CD14-positive monocyte (primary cell): ENCODE data around the gene CGNL1. TPM values are rescaled to one million over a fixed set of nuclear protein-coding genes. Genes with fewer than 3 reads are reported as not detected.

Experiments
- DNase-seq, 3 donors: peaks; one replicate each; pipeline ENCODE4 v3.0.0-alpha.2; 2011 to 2022
- H2AFZ ChIP-seq: 2 replicates; pipeline ENCODE4 v1.6.0; 2012; ENCODE audit warnings: mild to moderate bottlenecking, low read depth, low read length, inconsistent platforms; ENCODE audit not compliant: insufficient read depth, poor library complexity, severe bottlenecking
- H3K27ac ChIP-seq, 2 donors: 1 replicate in 1 of 2; 2 replicates in 1 of 2; pipeline ENCODE4 v1.5.1; 2012 to 2013; ENCODE audit warnings: low read length in 2 of 2, control low read depth in 1 of 2, inconsistent platforms in 1 of 2, low read depth in 1 of 2, mild to moderate bottlenecking in 1 of 2
- H3K27me3 ChIP-seq, 2 donors: one replicate each; pipeline versions ENCODE4 v1.6.0 to v1.6.1; 2011 to 2013; ENCODE audit warnings: low read length in 2 of 2; ENCODE audit not compliant: control insufficient read depth in 2 of 2, insufficient read depth in 2 of 2
- H3K36me3 ChIP-seq, 2 donors: replicated peaks in 1 of 2; 1 replicate in 1 of 2; 2 replicates in 1 of 2; pipeline versions ENCODE4 v1.5.1 to v1.6.1; 2012 to 2013; ENCODE audit warnings: low read length in 2 of 2, control low read depth in 1 of 2, inconsistent platforms in 1 of 2, mild to moderate bottlenecking in 1 of 2; ENCODE audit not compliant: insufficient read depth in 2 of 2, control insufficient read depth in 1 of 2
- H3K4me1 ChIP-seq, 2 donors: 1 replicate in 1 of 2; 2 replicates in 1 of 2; pipeline versions ENCODE4 v1.5.1 to v1.6.1; 2012 to 2013; ENCODE audit warnings: low read length in 2 of 2, control low read depth in 1 of 2, inconsistent platforms in 1 of 2, mild to moderate bottlenecking in 1 of 2, moderate library complexity in 1 of 2; ENCODE audit not compliant: insufficient read depth in 2 of 2, control insufficient read depth in 1 of 2
- H3K4me2 ChIP-seq: replicated peaks from 2 replicates; pipeline ENCODE3; 2012; ENCODE audit warnings: low read length, moderate library complexity, mild to moderate bottlenecking; ENCODE audit not compliant: poor library complexity, severe bottlenecking; ENCODE audit errors: extremely low read depth
- H3K4me3 ChIP-seq, 3 experiments: fragments of 200-600 bp in 1 of 3; sonication (generic) in 1 of 3; replicated peaks in 1 of 3; 1 replicate in 2 of 3; 2 replicates in 1 of 3; pipeline ENCODE4 v1.5.1; 2011 to 2013; ENCODE audit warnings: low read length in 3 of 3, mild to moderate bottlenecking in 3 of 3, control low read depth in 2 of 3, low read depth in 2 of 3, inconsistent platforms in 1 of 3, moderate library complexity in 1 of 3
- H3K79me2 ChIP-seq: 2 replicates; pipeline ENCODE4 v1.6.0; 2012; ENCODE audit warnings: mild to moderate bottlenecking, control low read depth, inconsistent platforms, low read length, moderate library complexity; ENCODE audit not compliant: insufficient read depth
- H3K9ac ChIP-seq: 2 replicates; pipeline ENCODE4 v1.6.0; 2017; ENCODE audit warnings: low read length, mild to moderate bottlenecking; ENCODE audit not compliant: insufficient read depth, poor library complexity, severe bottlenecking
- H3K9me3 ChIP-seq, 2 donors: replicated peaks in 1 of 2; 1 replicate in 1 of 2; 2 replicates in 1 of 2; pipeline versions ENCODE4 v1.5.1 to v1.6.1; 2012 to 2013; ENCODE audit warnings: low read length in 2 of 2, control low read depth in 1 of 2; ENCODE audit not compliant: control insufficient read depth in 1 of 2, insufficient read depth in 1 of 2
- H4K20me1 ChIP-seq: 2 replicates; pipeline ENCODE4 v1.6.0; 2012; ENCODE audit warnings: mild to moderate bottlenecking, low read length, control low read depth, moderate library complexity; ENCODE audit not compliant: insufficient read depth
- H3K27ac Mint-ChIP-seq, 7 donors: one replicate each; pipeline ENCODE4 v1.8.0; 2020; ENCODE audit warnings: mild to moderate bottlenecking in 7 of 7, mixed read lengths in 7 of 7, moderate library complexity in 6 of 7, inconsistent platforms in 2 of 7
- H3K27me3 Mint-ChIP-seq, 3 donors: one replicate each; pipeline ENCODE4 v1.8.0; 2021 to 2022; ENCODE audit warnings: low read depth in 3 of 3, mild to moderate bottlenecking in 3 of 3, mixed read lengths in 3 of 3, moderate library complexity in 3 of 3, inconsistent platforms in 1 of 3
- H3K36me3 Mint-ChIP-seq, 2 donors: one replicate each; pipeline ENCODE4 v1.8.0; 2020; ENCODE audit warnings: mixed read lengths in 2 of 2, inconsistent platforms in 1 of 2, mild to moderate bottlenecking in 1 of 2
- H3K4me1 Mint-ChIP-seq: one replicate; pipeline ENCODE4 v1.8.0; 2020; ENCODE audit warnings: mild to moderate bottlenecking, mixed read lengths
- H3K4me3 Mint-ChIP-seq, 2 donors: one replicate each; pipeline ENCODE4 v1.8.0; 2020; ENCODE audit warnings: mild to moderate bottlenecking in 2 of 2, mixed read lengths in 2 of 2, moderate library complexity in 1 of 2
- H3K9me3 Mint-ChIP-seq, 7 donors: one replicate each; pipeline ENCODE4 v1.8.0; 2020 to 2022; ENCODE audit warnings: mixed read lengths in 7 of 7, mild to moderate bottlenecking in 6 of 7, moderate library complexity in 6 of 7, inconsistent platforms in 2 of 7
- WGBS: methylation state at CpG from one replicate; pipeline ENCODE4 v1.1.5; 2013; ENCODE audit warnings: missing lambda C conversion rate; ENCODE audit not compliant: insufficient coverage; 5-methylcytosine and 5-hydroxymethylcytosine counted together
- intact Hi-C, 2 donors: fragments of 100-400 bp; cut with micrococcal nuclease; formaldehyde crosslinking; loops; one replicate each; pipeline versions ENCODE4 v1.15.0 to v1.15.1; 2023
- polyA plus RNA-seq, 3 donors: library from polyadenylated mRNA; depleted of rRNA in 1 of 3; unstranded in 2 of 3; stranded (reverse) in 1 of 3; fragments of 300-500 nt in 2 of 3; fragments of >200 nt in 1 of 3; fragmentation: Illumina TruSeq in 2 of 3; gene quantifications; 1 replicate in 2 of 3; 2 replicates in 1 of 3; pipeline ENCODE4 v1.2.3, GENCODE V29; 2012 to 2021
- TF ChIP-seq, protein P1 (sequence below): fragments of 200-600 bp; IDR thresholded peaks from one replicate; pipeline ENCODE4 v1.8.0; 2022; ENCODE audit warnings: antibody characterized with exemption, mild to moderate bottlenecking

CGNL1 gene
- polyA plus RNA-seq, 3 donors = not detected

DNA sequence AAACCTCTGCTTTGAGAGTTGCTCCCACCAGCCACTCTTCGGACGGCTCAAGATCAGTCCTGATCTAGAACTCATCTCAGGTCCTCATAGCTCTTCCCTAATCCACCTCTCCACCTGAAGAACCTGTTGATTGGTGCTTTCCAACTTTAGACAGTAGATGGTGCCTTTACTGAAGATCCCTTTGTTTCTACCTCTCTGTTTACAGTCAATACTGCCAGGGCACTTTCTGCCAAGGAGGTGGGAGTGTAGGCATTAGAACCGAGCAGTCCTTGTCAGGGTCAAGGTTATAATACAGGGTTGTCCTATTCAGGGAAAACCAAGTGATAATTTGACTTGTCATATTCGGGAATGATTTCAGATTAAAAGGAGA is 1.2 kb downstream of the CGNL1 start:
- Histone ChIP-seq H3K4me2 (no peak overlapping the region), H3K9ac (no peak overlapping the region), H3K36me3 (no peaks in the 10 kb centered on the region), H3K9me3 (peaks cover 0 to 13% of the 10 kb centered on the region in 2 donors), H4K20me1 (no peaks in the 10 kb centered on the region), H3K79me2 (no peaks in the 10 kb centered on the region), H3K27me3 (peaks cover 34 to 46% of the 10 kb centered on the region in 2 donors), H3K27ac (no peak overlapping the region), H3K4me3 (no peak overlapping the region), H2AFZ (no peak overlapping the region), H3K4me1 (peaks cover 6 to 10% of the 10 kb centered on the region in 2 donors)
- 90% methylated on average over 2 of the region's 4 CpGs for WGBS
- H3K4me3 Mint-ChIP-seq = peak overlapping the region; percentile 4 to 86
- H3K36me3 Mint-ChIP-seq = peaks cover 8 to 13% of the 10 kb centered on the region in 2 donors
- peaks cover 0 to 15% (median 12%) of the 10 kb centered on the region in 7 donors for H3K9me3 Mint-ChIP-seq
- TF ChIP-seq, protein P1, sequence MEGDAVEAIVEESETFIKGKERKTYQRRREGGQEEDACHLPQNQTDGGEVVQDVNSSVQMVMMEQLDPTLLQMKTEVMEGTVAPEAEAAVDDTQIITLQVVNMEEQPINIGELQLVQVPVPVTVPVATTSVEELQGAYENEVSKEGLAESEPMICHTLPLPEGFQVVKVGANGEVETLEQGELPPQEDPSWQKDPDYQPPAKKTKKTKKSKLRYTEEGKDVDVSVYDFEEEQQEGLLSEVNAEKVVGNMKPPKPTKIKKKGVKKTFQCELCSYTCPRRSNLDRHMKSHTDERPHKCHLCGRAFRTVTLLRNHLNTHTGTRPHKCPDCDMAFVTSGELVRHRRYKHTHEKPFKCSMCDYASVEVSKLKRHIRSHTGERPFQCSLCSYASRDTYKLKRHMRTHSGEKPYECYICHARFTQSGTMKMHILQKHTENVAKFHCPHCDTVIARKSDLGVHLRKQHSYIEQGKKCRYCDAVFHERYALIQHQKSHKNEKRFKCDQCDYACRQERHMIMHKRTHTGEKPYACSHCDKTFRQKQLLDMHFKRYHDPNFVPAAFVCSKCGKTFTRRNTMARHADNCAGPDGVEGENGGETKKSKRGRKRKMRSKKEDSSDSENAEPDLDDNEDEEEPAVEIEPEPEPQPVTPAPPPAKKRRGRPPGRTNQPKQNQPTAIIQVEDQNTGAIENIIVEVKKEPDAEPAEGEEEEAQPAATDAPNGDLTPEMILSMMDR = no peak
- peaks cover 13% of the 10 kb centered on the region for H3K4me1 Mint-ChIP-seq
- H3K27ac Mint-ChIP-seq = no peak overlapping the region
- peaks cover 42 to 67% (median 64%) of the 10 kb centered on the region in 3 donors for H3K27me3 Mint-ChIP-seq
- no peak for DNase-seq
- intact Hi-C loops = no loop called here

DNA sequence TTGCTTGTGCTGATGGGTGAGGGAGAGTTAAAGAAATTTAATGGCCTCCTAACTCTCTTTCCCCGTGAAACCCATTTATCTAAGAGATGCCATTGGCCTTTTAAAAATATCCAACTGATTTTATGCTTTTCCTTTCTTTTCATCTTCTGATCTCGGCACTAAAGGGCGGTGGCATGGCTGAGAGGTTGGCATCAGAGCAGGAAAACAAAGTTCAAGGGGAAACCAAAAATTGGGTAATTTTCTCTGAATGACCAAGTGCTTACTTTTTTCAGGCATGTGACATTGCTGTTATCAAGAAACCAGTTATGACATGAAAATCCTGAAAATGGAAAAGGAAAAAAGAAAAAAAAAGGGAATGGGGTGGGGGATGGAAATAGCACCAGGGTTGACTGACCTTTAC is 3.2 kb downstream of the CGNL1 start:
- Histone ChIP-seq H3K4me2 (no peak overlapping the region), H3K4me1 (peaks cover 6 to 10% of the 10 kb centered on the region in 2 donors), H3K9me3 (peaks cover 0 to 13% of the 10 kb centered on the region in 2 donors), H3K79me2 (no peaks in the 10 kb centered on the region), H3K27me3 (peaks cover 34 to 40% of the 10 kb centered on the region in 2 donors), H3K27ac (no peak overlapping the region), H3K36me3 (no peaks in the 10 kb centered on the region), H4K20me1 (no peaks in the 10 kb centered on the region), H3K9ac (no peak overlapping the region), H2AFZ (no peak overlapping the region), H3K4me3 (no peak overlapping the region)
- peaks cover 13% of the 10 kb centered on the region for H3K4me1 Mint-ChIP-seq
- H3K9me3 Mint-ChIP-seq = peaks cover 0 to 12% (median 7%) of the 10 kb centered on the region in 7 donors
- H3K36me3 Mint-ChIP-seq = peaks cover 8 to 13% of the 10 kb centered on the region in 2 donors
- DNase-seq = no peak
- no peak overlapping the region for H3K27ac Mint-ChIP-seq
- TF ChIP-seq, protein P1 = no peak
- peaks cover 36 to 57% (median 45%) of the 10 kb centered on the region in 3 donors for H3K27me3 Mint-ChIP-seq
- 80% methylated on average over 1 of the region's 3 CpGs for WGBS
- H3K4me3 Mint-ChIP-seq = no peak overlapping the region
- intact Hi-C loops = no loop called here
